Left hindlimb (tissue), 1 donor: ENCODE results near the gene KLK1.
"Not testable (repeated sequence)": the region's sequence is repeated elsewhere in the genome, so short reads cannot be mapped to it uniquely, and the experiment has no call there.

ENCODE experiments used
- DNase-seq: peaks from one replicate; pipeline ENCODE4 v3.0.0-alpha.2; 2018

KLK1 gene

DNA sequence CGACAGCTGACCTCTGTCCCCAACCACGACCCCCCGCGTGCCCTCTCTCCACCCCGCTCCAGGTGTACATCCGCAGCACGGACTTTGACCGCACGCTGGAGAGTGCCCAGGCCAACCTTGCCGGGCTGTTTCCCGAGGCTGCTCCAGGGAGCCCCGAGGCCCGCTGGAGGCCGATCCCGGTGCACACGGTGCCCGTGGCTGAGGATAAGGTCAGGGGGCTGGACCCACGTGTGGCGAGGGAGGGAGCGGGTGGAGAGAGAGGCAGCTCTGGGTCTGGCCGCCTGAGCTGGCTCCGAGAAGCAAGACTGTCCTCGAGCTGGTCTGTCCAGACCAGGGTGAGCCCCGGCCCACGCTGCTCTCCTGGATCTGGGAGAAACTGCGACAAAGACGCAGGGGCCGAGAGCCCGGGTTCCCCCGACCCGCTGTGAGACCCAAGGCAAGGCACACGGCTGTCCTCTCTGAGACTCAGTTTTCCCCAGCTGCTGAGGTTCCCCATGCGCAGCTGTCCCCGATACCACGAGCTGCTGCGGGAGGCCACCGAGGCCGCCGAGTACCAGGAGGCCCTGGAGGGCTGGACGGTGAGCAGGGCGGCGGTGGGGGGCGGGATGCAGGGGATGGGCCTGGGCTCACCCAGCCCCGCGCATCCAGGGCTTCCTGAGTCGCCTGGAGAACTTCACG lies 31.9 kb downstream of the KLK1 start:
- DNase-seq, result no peak

- no peak for DNase-seq
Measured at GRCh38 chr19:50790922-50791467, 32.6 kb downstream of the KLK1 start.

DNA sequence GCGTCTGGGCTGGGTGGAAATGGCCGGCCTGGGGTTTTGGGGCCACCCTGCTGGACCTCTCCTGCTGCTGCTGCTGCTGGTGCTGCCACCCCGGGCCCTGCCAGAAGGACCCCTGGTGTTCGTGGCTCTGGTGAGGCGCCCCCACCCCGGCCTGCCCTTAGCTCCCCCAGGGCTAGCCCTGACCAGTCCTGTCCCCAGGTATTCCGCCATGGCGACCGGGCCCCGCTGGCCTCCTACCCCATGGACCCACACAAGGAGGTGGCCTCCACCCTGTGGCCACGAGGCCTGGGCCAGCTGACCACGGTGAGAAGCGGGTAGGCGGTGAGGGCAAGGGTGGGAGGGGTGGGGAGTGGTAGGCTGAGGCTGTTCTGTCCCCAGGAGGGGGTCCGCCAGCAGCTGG lies 33.2 kb downstream of the KLK1 start, which contains the start of gene ACP4:
Gene ACP4 (plus strand): TSS at position 20 of the 400 bp plus-strand sequence. CDS start 0 bp downstream, at position 20.
- no peak for DNase-seq

GRCh38 chr19:50785329-50785728 lies 38.3 kb downstream of the KLK1 start:
- DNase-seq, result no peak

DNA sequence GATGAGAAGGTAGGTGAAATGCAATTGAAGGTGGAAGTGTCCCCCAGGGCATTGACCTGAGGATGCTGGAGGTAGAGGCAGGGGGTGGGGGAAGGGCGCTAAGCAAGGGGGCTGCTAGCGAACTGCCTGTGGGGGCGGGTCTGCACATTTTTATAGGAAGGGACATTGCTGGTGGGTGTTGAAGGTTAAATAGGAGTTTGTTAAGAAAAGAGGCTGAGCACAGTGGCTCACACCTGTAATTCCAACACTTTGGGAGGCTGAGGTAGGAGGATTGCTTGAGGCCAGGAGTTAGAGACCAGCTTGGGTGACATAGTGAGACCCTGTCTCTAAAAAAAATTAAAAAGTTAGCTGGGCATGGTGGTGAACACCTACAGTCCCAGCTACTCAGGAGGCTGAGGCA lies 38.9 kb downstream of the KLK1 start:
- no peak for DNase-seq

- DNase-seq, result not testable (repeated sequence)
Measured at GRCh38 chr19:50783848-50784152, 39.8 kb downstream of the KLK1 start.

DNA sequence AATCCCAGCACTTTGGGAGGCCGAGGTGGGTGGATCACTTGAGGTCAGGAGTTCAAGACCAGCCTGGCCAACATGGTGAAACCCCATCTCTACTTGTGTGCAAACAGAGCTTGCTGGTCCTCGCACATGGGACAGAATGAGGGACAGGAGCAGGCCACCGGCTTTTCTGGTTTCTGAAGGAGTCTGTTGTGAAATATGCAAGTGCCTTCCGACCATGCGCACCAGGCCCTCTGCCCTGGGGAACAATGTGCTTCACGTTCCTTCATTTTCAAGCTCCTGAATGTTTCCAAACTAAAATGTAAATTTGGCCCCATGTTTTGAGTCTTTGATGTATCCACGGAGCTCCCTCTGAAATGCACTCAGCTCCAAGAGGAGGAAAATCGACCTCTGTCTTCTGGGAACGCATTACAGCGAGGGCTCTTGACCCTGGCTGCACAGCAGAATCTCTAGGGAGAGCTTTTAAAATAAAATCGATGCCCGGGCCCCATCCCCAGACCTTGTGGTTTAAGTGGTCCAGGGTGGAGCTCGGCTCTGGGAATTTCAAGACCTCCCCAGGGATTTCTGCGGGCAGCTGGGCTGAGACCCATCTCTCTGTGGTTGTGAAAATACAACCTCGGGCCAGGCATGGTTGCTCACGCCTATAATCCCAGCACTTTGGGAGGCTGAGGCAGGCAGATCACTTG lies 42.7 kb downstream of the KLK1 start:
- no peak for DNase-seq

DNA sequence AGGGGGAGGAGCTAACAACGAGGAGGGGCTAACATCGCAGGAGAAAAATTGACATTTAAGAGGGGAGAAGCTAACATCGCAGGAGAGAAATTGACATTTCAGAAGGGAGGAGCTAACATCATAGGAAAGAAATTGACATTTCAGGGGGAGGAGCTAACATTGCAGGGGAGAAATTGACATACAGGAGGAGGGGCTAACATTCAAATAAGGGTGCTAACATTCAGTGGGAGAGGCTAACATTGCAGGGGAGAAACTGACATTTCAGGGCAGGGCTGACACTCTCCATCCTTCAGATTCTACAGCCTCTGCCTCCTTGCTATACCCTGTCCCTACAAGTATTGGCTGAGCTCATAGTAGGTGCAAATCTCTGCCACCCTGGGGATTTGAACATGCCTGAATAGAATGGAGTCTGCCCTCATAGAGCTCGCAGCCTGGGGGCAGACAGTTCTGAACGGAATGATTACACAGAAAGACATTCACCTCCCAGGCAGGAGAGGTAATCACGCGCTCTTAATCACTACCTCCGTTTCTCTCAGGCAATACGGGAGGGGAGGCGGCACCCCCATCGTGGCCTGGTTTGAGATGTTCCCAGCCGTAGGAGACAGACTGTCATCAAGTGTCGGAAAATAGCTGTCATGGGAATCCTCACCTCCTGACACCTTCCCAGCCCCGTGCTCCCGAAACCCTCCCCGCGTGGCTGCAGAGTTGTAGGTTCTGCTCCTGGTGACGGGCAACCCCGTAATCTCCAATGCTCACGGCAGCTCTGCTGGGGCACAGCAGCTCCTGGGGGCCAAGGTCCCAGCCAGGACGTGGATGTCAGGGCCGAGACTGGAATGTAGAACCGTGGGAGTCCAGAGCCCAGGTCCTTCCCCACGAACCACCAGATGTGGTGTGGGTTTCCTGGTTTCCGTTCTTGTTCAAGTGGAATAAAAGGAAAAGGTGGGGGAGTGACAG lies 43.8 kb downstream of the KLK1 start:
- no peak for DNase-seq

DNA sequence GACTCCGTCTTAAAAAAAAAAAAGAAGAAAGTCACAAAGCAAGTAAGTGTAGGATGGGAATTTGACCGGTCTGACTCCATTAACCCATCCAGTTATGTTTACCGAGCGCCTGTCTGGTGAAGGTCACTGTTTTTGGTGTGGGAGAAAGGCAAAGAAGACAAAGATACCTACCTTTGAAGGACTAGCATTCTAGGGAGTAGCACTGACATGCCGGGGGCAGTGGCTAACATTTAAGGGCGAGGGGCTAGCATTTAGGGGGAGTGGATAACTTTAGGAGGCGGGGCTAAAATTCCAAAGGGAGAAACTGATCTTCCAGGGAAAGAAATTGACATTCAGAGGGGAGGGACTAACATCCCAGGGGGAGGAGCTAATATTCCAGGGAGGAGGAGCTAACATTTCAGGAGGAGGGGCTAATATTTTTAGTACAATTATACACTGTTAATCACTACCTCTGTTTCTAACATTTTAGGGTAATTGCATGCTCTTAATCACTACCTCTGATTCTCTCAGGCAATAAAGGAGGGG lies 44.6 kb downstream of the KLK1 start:
- no peak for DNase-seq

DNA sequence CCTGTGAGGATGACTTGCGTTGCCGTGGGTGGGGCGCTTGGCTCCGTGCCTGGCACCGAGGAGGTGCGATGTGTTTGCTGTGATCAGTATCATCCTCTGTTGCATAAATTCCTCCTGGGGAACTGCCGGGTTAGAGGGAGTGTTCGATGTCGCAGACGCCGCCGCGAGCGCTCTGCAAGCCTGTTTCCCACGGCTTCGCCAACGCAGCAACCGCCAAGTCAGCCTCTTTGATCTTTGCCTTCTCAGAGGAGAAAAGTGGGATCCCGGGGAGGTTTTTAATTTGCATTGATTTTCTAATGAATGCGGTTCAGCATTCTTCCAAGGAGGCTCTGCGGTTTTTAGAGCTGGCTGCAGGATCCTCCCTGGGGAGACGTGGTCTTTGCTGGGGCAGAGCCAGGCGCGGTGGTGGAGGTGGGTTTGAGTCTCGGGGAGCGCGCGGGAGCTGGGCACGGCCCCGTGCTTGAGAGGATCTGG lies 45.7 kb downstream of the KLK1 start:
- no peak for DNase-seq

DNA sequence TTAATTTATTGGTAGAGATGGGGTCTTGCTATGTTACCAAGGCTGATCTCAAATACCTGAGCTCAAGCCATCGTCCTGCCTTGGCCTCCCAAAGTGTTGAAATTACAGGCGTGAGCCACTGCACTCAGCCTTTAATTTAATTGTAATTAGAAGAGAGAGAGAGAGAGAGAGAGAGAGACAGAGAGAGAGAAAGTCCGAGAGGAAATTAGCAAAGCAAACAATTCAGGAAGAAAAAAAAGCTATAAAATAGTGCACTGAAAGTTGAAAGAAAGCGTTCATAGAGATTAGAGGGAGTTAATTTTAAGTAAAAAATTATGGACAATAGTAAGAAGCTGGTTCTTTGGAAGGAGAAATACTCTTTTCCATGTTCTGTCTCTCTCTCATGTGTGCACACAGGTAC lies 46.3 kb downstream of the KLK1 start:
- DNase-seq, result no peak

- no peak for DNase-seq
Measured at GRCh38 chr19:50776131-50776530, 47.5 kb downstream of the KLK1 start.

GRCh38 chr19:50773454-50773853 lies 50.1 kb downstream of the KLK1 start:
- not testable (repeated sequence) for DNase-seq

DNA sequence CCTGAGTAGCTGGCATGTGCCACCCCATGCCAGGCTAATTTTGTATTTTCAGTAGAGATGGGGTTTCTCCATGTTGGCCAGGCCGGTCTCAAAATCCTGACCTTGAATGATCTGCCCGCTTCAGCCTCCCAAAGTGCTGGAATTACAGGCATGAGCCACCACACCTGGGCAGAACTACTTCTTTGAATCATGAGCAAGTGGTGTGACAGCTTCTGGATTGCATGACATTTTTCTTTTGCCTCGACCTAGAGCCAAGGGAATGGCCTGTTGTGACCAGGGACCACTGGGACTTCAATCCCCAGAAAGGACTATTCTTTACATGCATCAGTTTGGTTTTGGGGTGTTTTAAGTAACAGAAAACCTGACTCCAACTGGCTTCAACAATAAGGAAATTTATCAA lies 50.7 kb downstream of the KLK1 start:
- not testable (repeated sequence) for DNase-seq

DNA sequence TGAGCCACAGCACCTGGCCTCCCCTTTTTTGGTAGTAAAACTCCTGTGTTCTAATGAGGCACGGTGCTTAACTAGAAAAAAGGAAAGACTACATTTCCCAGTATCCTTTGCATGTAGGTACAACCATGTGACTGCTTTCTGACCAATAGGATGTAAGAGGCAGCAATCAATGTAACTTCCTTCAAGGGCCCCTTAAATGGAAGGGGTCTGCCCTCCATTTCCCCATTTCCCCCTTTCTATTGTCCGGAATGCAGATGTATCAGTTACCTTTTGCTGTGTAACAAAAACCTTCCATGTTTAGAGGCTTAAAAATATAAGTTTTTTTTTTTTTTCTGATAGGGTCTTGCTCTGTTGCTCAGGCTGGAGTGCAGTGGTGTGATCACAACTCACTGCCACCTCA lies 51.1 kb downstream of the KLK1 start:
- DNase-seq, result no peak

DNA sequence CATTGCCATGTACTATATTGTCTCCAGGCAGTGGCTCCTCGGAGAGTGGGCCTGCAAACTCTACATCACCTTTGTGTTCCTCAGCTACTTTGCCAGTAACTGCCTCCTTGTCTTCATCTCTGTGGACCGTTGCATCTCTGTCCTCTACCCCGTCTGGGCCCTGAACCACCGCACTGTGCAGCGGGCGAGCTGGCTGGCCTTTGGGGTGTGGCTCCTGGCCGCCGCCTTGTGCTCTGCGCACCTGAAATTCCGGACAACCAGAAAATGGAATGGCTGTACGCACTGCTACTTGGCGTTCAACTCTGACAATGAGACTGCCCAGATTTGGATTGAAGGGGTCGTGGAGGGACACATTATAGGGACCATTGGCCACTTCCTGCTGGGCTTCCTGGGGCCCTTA lies 52.7 kb downstream of the KLK1 start:
- no peak for DNase-seq

DNA sequence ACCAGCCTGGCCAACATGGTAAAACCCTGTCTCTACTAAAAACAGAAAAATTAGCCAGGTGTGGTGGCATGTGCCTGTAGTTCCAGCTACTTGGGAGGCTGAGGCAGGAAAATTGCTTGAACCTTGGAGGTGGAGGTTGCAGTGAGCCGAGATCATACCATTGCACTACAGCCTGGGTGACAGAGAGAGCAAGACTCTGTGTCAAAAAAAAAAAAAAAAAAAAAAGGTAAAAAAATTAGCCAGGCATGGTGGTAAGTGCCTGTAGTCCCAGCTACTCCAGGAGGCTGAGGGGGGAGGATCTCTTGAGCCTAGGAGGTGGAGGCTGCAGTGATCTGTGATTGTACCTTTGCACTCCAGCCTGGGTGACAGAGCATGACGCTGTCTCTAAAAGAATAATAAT lies 53.4 kb downstream of the KLK1 start, which contains the start of gene GPR32:
Gene GPR32 (plus strand): TSS at position 301 of the 400 bp plus-strand sequence. CDS start 137 bp downstream, outside the sequence.
- DNase-seq, result not testable (repeated sequence)
